HUES6 (cell line): ENCODE measurements around the gene FOXF2.
A peak's percentile ranks its signal among the peaks of the same experiment; 100 is the strongest.

Experiments
- H3K27ac ChIP-seq: 2 replicates; pipeline ENCODE4 v1.7.0; 2013; ENCODE audit warnings: low read depth, mild to moderate bottlenecking, low read length, inconsistent platforms
- H3K27me3 ChIP-seq: 2 replicates; pipeline ENCODE4 v1.6.1; 2013; ENCODE audit warnings: low read length; ENCODE audit not compliant: control insufficient read depth, insufficient read depth
- H3K36me3 ChIP-seq: 2 replicates; pipeline ENCODE4 v1.6.1; 2013; ENCODE audit warnings: low read length; ENCODE audit not compliant: control insufficient read depth, insufficient read depth
- H3K4me1 ChIP-seq: 2 replicates; pipeline ENCODE4 v1.6.1; 2013; ENCODE audit warnings: low read length; ENCODE audit not compliant: control insufficient read depth, insufficient read depth
- H3K4me3 ChIP-seq: 2 replicates; pipeline ENCODE4 v1.5.1; 2013; ENCODE audit warnings: low read depth, low read length
- H3K9ac ChIP-seq: one replicate; pipeline ENCODE4 v1.6.1; 2013; ENCODE audit warnings: mild to moderate bottlenecking, low read length
- H3K9me3 ChIP-seq: 2 replicates; pipeline ENCODE4 v1.6.1; 2013; ENCODE audit warnings: low read depth, low read length; ENCODE audit not compliant: control insufficient read depth, insufficient read depth

Gene FOXF2

DNA sequence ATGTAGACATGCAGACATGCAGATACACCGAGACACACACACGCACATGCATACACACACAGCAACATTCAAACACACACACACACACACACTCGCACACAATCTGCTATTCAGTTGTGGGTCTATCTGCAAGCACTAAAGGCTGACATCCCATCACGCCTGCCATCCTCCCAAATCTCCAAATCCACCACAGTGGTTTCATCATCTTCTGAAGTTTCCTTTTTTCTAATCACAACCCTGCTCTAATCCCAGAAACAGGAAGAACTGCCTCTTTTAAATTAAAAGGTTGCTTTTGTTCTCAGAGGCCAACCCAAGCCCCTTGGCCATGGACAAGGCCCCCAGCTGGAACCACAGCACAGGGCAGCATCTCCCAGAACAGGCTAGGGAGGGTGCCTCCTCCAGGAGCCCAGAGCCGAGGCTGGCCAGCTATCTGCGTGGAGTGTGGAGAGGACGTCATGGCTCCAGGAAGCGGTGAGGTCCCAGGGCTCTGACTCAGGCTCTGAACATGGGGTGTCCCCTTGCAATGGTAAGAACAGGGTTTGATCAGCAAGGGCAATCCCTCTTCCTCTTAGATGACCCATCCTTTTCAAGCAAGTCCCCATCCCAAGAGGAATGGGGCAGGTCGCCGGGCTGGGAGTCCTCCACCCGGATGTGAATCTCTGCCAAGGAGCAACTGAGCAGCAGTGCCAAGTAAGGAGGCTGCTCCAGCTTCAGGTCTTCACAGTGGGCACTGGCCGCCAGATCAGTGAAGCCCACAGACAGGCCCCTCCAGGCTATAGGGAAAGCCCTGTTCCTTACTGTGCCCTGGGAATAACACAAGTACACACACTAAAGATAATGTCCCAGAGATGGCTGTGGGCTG, 14.7 kb downstream of the FOXF2 start:
- Histone ChIP-seq H3K4me3 (no peak overlapping the region), H3K27me3 (peaks cover 28% of the 10 kb centered on the region), H3K36me3 (no peaks in the 10 kb centered on the region), H3K4me1 (no peaks in the 10 kb centered on the region; the same call in 1 of the 2 replicates), H3K9ac (no peak overlapping the region), H3K9me3 (peaks cover 7% of the 10 kb centered on the region; the same call in 1 of the 2 replicates), H3K27ac (no peak overlapping the region)

DNA sequence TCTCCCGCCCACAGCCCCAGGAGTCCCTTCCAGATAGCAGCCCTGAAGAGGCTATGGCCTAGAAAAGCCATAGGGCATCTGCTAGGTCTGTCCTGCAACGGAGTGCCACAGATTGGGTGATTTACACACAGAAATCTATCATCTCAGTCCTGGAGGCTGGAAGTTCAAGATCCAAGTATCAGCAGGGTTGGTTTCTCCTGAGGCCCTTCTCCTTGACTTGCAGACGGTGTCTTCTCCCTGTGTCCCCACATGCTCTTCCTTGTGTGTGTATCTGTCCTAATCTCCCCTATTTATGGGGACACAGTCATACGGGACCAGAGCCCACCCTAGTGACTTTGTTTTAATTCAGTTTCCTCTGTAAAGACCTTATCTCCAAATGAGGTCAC, 15.3 kb downstream of the FOXF2 start:
- Histone ChIP-seq H3K36me3 (no peaks in the 10 kb centered on the region), H3K27ac (no peak overlapping the region), H3K27me3 (peaks cover 27% of the 10 kb centered on the region), H3K9me3 (peaks cover 7% of the 10 kb centered on the region; the same call in 1 of the 2 replicates), H3K9ac (no peak overlapping the region), H3K4me3 (no peak overlapping the region), H3K4me1 (peaks cover 4% of the 10 kb centered on the region)

DNA sequence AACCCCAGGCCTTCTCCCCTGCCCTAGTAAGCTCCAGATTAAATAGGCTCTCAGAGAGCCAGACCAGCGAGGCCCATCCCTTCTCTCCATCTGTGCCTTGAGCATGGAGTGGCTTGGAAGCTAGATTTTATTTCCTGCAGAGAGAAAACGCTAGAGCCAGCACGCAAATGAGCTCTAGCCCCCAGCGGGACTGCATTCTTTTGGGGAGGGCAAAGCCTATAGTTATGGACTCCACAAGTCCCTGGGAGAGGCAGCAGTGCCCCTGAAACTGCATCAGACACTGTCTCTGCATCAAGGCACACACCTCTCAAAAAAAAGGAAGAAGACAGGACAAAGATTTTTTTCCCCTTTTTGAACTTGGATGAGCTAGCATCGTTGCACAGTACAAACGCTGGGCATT, 15.8 kb downstream of the FOXF2 start:
- Histone ChIP-seq H3K9ac (no peak overlapping the region), H3K4me3 (no peak overlapping the region), H3K9me3 (peaks cover 7% of the 10 kb centered on the region; the same call in 1 of the 2 replicates), H3K27ac (no peak overlapping the region), H3K4me1 (peaks cover 8% of the 10 kb centered on the region), H3K27me3 (peaks cover 28% of the 10 kb centered on the region), H3K36me3 (no peaks in the 10 kb centered on the region)

DNA sequence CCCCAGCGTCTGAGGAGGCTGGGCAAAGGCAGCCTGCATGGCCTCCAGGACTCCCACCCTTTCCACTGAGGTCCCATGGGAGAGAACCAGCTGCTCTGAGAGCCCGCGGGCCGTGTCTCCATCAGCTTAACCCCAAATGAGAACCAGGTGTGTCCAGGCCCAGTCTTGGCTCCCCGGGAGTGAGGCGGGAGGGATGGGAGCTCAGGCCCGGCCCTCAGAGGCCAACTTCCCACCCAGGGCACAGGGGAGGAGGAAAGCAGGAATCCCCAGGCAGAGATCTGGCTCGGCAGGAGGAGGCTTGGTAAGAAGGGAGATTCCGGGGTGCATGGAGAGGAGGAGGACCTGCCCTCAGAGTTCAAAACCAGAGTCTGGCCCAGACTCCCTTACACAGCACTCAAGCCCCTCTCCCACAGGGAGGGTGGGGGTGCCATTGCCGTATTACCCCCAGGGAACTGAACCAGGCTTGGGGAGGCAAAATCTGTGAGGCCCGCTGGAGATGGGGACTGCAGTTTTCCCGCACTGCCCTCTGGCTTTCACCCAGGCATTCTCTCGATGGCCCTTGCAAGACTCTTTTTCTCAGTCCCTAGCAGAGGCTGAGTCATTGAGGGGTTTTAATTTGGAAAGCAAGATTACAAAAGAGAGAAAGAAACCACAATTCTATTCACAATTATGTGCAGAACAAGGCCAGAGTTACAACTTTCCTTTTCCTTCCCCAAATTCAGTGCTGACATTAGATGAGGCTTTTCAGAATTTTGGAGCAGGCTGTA, 17.1 kb downstream of the FOXF2 start:
- Histone ChIP-seq H3K27ac (no peak overlapping the region), H3K9me3 (peaks cover 7% of the 10 kb centered on the region; the same call in 1 of the 2 replicates), H3K27me3 (peaks cover 25% of the 10 kb centered on the region), H3K4me1 (peaks cover 8% of the 10 kb centered on the region), H3K4me3 (no peak overlapping the region), H3K9ac (no peak overlapping the region), H3K36me3 (no peaks in the 10 kb centered on the region)

DNA sequence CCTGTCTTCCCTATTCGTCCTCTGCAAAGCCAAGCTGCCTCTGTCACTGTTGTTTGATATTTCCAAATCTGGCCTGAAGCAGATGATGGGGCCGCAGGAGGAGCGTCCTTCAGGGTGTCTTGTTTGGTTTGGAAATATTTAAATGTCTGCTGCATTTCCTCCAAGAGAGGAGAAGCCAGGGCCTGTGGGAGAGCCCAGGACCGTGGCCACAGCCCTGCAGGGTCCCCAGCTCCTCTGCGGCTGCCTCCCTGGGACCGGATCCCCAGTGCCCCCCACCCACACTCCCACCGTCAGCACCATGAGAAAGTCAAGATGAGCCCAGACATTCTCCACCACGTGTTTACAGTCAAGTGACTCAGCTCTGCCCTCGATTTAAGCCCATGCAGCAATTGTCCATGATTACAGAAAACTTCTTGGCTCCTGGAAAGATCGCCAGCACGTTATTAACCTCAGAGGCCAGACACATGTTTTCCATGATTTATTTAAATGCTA, 18.2 kb downstream of the FOXF2 start:
- Histone ChIP-seq H3K4me3 (no peak overlapping the region), H3K36me3 (no peaks in the 10 kb centered on the region), H3K9me3 (peaks cover 7% of the 10 kb centered on the region; the same call in 1 of the 2 replicates), H3K27ac (no peak overlapping the region), H3K27me3 (peaks cover 25% of the 10 kb centered on the region), H3K9ac (no peak overlapping the region), H3K4me1 (peaks cover 8% of the 10 kb centered on the region)

DNA sequence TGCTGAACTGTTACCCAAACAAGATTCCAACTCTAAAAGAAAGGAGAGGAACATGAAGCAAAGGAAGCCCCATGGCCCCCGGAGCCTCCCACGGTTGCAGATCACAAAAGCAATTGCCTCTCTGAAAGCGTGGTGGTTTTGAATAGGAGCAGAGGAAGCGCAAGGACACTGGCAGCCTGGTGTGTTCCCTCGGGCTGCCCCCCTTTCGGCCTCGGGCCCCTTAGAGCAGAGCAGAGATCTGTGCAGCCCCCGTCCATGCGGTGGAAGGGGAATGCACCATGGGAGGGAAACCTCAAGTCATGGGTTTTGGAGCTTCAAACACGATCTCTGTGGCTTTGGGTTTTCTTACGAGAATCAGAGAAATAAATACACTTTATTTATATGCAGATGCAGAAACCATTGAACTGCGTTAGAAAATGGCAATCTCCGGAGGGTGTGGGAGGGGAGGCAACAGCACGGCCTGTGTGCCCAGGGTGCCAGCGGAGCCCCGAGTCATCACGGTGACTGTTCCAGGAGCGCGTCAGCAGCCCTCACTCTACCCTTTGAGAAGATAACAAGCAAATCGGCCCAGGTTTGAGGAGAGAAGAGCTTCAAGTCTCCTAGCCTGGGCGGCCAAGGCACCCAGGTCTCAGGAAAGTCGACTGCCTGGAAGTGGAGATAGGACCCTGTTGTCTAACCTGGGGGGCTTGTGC, 20.5 kb downstream of the FOXF2 start:
- Histone ChIP-seq H3K27ac (no peak overlapping the region), H3K36me3 (no peaks in the 10 kb centered on the region), H3K9me3 (no peaks in the 10 kb centered on the region), H3K4me1 (peaks cover 8% of the 10 kb centered on the region), H3K27me3 (peaks cover 25% of the 10 kb centered on the region), H3K9ac (peak overlapping the region; percentile 29), H3K4me3 (peak overlapping the region; percentile 21)

DNA sequence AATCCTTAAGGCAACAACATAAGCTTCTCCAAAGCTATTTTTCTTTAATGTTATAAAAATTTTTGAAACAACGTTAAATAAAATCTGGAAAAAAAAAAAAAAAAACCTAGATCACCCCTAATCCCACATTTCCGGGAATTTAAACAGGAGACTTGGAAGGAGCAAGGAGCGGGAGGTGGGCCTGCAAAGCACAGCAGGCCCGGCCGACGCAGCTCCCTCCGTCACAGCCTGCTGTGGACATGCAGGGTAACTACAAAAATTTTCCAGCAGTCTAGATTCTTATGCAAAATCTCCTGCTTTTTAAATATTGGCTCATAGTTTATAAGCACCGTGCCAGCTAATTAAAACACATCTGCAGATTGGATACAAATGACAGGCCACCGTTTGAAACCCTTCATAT, 23.5 kb downstream of the FOXF2 start:
- H3K27ac ChIP-seq, result no peak overlapping the region
- H3K4me1 ChIP-seq, result peaks cover 17% of the 10 kb centered on the region
- no peaks in the 10 kb centered on the region for H3K9me3 ChIP-seq
- H3K4me3 ChIP-seq, result no peak overlapping the region
- no peaks in the 10 kb centered on the region for H3K36me3 ChIP-seq
- peaks cover 21% of the 10 kb centered on the region for H3K27me3 ChIP-seq
- no peak overlapping the region for H3K9ac ChIP-seq

DNA sequence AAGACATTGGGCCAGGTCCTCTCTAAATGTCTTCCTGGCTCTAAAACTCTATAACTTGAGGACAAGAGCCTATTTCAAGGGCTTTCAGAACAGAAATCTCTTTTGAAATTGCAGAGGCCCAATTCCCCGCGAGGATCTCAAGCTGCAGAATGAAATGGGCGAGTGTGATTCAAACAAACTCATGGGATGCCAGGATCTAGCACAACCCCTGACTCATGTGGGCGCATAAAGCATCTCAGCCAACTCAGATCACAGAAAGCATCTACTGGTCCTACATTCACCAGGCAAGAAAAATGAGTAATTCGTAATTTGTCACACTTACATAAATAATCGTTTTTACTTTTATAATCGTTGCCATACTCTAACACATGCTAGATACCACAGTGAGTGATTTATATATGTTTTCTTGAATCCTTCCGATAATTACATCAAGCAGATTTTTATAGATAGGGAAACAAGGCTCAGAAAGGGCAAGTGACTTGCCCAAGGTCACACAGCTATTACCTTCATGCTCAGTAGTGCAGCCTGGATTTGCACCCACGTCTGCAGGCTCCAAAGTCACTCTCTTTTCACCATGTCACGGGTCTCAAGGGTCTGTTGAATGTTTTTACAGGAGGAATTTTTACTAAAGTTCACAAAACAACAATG, 26.2 kb downstream of the FOXF2 start:
- Histone ChIP-seq H3K36me3 (no peaks in the 10 kb centered on the region), H3K9ac (no peak overlapping the region), H3K4me3 (no peak overlapping the region), H3K4me1 (peaks cover 10% of the 10 kb centered on the region; the same call in 1 of the 2 replicates), H3K27me3 (no peaks in the 10 kb centered on the region), H3K27ac (no peak overlapping the region), H3K9me3 (peaks cover 5% of the 10 kb centered on the region)

DNA sequence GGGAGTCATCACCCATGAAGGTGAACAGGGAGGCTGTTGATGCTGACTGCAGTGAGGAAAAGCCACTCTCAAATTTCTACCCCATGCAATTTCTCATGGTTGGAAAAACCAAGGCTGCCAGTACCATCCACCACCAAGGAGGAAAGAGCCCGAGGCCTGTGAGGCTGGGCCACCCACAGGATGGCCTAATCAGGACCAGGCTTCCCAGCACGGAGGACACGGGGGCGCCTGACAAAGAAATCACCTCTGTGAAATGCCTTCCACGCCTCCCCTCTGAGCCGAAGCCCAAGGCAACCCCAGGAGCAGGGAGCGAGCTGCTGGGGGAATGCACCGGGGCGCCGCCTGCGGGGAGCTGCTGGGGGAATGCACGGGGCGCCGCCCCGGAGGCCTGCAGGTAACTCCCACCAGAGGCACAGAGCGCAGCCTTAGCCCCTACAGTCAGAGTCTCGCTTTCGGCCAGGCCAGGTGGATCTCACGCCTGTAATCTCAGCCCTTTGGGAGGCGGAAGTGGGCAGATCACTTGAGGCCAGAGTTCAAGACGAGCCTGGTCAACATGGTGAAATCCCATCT, 26.9 kb downstream of the FOXF2 start:
- Histone ChIP-seq H3K27ac (no peak overlapping the region), H3K9ac (no peak overlapping the region), H3K4me1 (peaks cover 10% of the 10 kb centered on the region; the same call in 1 of the 2 replicates), H3K9me3 (peaks cover 11% of the 10 kb centered on the region), H3K36me3 (no peaks in the 10 kb centered on the region), H3K4me3 (no peak overlapping the region), H3K27me3 (no peaks in the 10 kb centered on the region)

DNA sequence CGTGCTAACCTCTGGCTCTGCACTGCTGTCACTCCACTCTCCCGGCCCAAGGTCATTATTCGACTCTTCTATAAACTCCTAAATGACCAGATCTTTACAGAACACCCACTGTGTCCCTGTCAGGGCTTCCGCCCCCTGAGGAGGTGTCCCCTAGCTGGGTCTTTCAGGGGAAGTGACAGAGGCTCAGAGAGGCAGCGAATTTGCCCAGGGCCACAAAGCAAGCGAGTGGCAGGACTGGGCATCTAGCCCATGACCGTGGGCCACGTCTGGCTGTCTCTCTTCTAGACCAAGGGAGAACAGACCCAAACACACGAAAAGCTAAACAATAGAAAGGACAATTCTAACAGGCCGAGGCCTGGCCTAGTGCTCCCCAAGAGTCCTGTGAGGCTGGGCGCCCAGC, 27.4 kb downstream of the FOXF2 start:
- Histone ChIP-seq H3K9me3 (peaks cover 14% of the 10 kb centered on the region), H3K36me3 (no peaks in the 10 kb centered on the region), H3K27ac (no peak overlapping the region), H3K4me3 (no peak overlapping the region), H3K4me1 (peaks cover 10% of the 10 kb centered on the region; the same call in 1 of the 2 replicates), H3K9ac (no peak overlapping the region), H3K27me3 (no peaks in the 10 kb centered on the region)
